Aorta (tissue), 5 donors: Measurements from ENCODE around the gene TXNIP. TPM values are rescaled to one million over a fixed set of nuclear protein-coding genes. Genes with fewer than 3 reads are reported as not detected.

Experiments
- ATAC-seq: fragments of 200-7000 bp; cut with Tn5 transposase; one replicate; pipeline ENCODE4 v1.9.1; 2022; ENCODE audit warnings: moderate library complexity; ENCODE audit not compliant: low FRiP score
- DNase-seq, 2 donors: peaks; one replicate each; pipeline ENCODE4 v3.0.0-alpha.2; 2020
- H3K27ac ChIP-seq, 2 donors: one replicate each; pipeline ENCODE4 v1.5.1; 2013; ENCODE audit warnings: low read length in 2 of 2, mild to moderate bottlenecking in 2 of 2, moderate library complexity in 2 of 2, control low read depth in 1 of 2, inconsistent platforms in 1 of 2, low read depth in 1 of 2
- H3K27me3 ChIP-seq, 2 donors: one replicate each; pipeline ENCODE4 v1.6.1; 2013; ENCODE audit warnings: control low read depth in 1 of 2, low read length in 1 of 2, mild to moderate bottlenecking in 1 of 2, moderate library complexity in 1 of 2; ENCODE audit not compliant: insufficient read depth in 2 of 2, control insufficient read depth in 1 of 2
- H3K36me3 ChIP-seq, 2 donors: one replicate each; pipeline ENCODE4 v1.6.1; 2013; ENCODE audit warnings: control low read depth in 1 of 2, low read length in 1 of 2, mild to moderate bottlenecking in 1 of 2; ENCODE audit not compliant: insufficient read depth in 2 of 2, control insufficient read depth in 1 of 2
- H3K4me1 ChIP-seq, 2 donors: one replicate each; pipeline ENCODE4 v1.6.1; 2013; ENCODE audit warnings: low read length in 2 of 2, control low read depth in 1 of 2, mild to moderate bottlenecking in 1 of 2, moderate library complexity in 1 of 2; ENCODE audit not compliant: insufficient read depth in 2 of 2, control insufficient read depth in 1 of 2
- H3K4me3 ChIP-seq, 2 donors: one replicate each; pipeline ENCODE4 v1.5.1; 2013; ENCODE audit warnings: low read length in 2 of 2, control low read depth in 1 of 2, mild to moderate bottlenecking in 1 of 2
- H3K9me3 ChIP-seq: one replicate; pipeline ENCODE4 v1.6.1; 2013; ENCODE audit warnings: mild to moderate bottlenecking, low read length; ENCODE audit not compliant: control insufficient read depth
- WGBS, 2 donors: extraction: QIAGEN DNeasy Blood & Tissue Kit; methylation state at CpG; one replicate each; pipeline ENCODE4 v1.1.7; 2013; 5-methylcytosine and 5-hydroxymethylcytosine counted together
- intact Hi-C, 2 donors: fragments of 100-400 bp; cut with DNase I; formaldehyde crosslinking; loops; one replicate each; pipeline versions ENCODE4 v1.14.2 to v1.15.0; 2022
- polyA plus RNA-seq, 2 donors: library from polyadenylated mRNA; stranded (reverse); fragments of 200-250 nt; gene quantifications; one replicate each; pipeline ENCODE4 v1.2.3, GENCODE V29; 2013
- total RNA-seq, 2 donors: library from RNA; stranded (reverse); fragmentation: NEBNext Ultra II Directional; extraction: Animal tissue kit (Norgen Biotek cat#: 25700); gene quantifications; one replicate each; pipeline ENCODE4 v1.2.1, GENCODE V29; 2021
- donor health status: healthy with polysubstance abuse.
- donor health status: Bipolar disorder and iron deficiency.
- donor health status: DM: no; HTN: no; CAD: no.
- donor health status: DM: no; HTN: no; CAD: no.
- donor health status: DM: yes; HTN: yes; CAD: no.

The TXNIP gene
- total and polyA plus RNA-seq, 4 donors, result 83.1 to 536 (median 261) TPM

- no peaks in the 10 kb centered on the region for H3K27me3 ChIP-seq
- H3K27ac ChIP-seq, result peak overlapping the region in 1 of 2 donors; percentile 32
- H3K9me3 ChIP-seq, result no peaks in the 10 kb centered on the region
- no peak overlapping the region for H3K4me3 ChIP-seq
- ATAC-seq, result no peak
- intact Hi-C loops, result no loop called here
- DNase-seq, result no peak
- peaks cover 8 to 20% of the 10 kb centered on the region in 2 donors for H3K4me1 ChIP-seq
- H3K36me3 ChIP-seq, result peaks cover 6 to 8% of the 10 kb centered on the region in 2 donors
- WGBS, 2 donors, result 79 to 80% methylated on average over 10 of the region's 10 CpGs
Measured at GRCh38 chr1:145991735-145992412, 4.5 kb downstream of the TXNIP start.

- Histone ChIP-seq H3K4me1 (peaks cover 8 to 20% of the 10 kb centered on the region in 2 donors), H3K27me3 (no peaks in the 10 kb centered on the region), H3K36me3 (peaks cover 6 to 8% of the 10 kb centered on the region in 2 donors), H3K9me3 (no peaks in the 10 kb centered on the region), H3K27ac (no peak overlapping the region), H3K4me3 (no peak overlapping the region)
- WGBS, 2 donors, result 92 to 94% methylated on average over 7 of the region's 7 CpGs
- no peak for ATAC-seq
- intact Hi-C loops, result no loop called here
- no peak for DNase-seq
Measured at GRCh38 chr1:145990249-145990855, 6.0 kb downstream of the TXNIP start.

- Histone ChIP-seq H3K27me3 (no peaks in the 10 kb centered on the region), H3K9me3 (no peaks in the 10 kb centered on the region), H3K4me3 (no peak overlapping the region), H3K27ac (no peak overlapping the region), H3K4me1 (peaks cover 0 to 14% of the 10 kb centered on the region in 2 donors), H3K36me3 (peaks cover 0 to 4% of the 10 kb centered on the region in 2 donors)
- DNase-seq (no peak), ATAC-seq (no peak)
- WGBS, 2 donors, result 76 to 84% methylated on average over 5 of the region's 5 CpGs
- intact Hi-C loops, result no loop called here
Measured at GRCh38 chr1:145988773-145989172, 7.6 kb downstream of the TXNIP start.

- DNase-seq (no peak), ATAC-seq (no peak)
- intact Hi-C loops, result no loop called here
- Histone ChIP-seq H3K4me3 (no peak overlapping the region), H3K27me3 (no peaks in the 10 kb centered on the region), H3K9me3 (no peaks in the 10 kb centered on the region), H3K27ac (no peak overlapping the region), H3K4me1 (peaks cover 0 to 6% of the 10 kb centered on the region in 2 donors), H3K36me3 (no peaks in the 10 kb centered on the region)
- WGBS, 2 donors, result 100% methylated on average over 1 of the region's 1 CpG
Measured at GRCh38 chr1:145987926-145988325, 8.5 kb downstream of the TXNIP start.

- ATAC-seq (no peak), DNase-seq (no peak)
- Histone ChIP-seq H3K4me3 (no peak overlapping the region), H3K9me3 (no peaks in the 10 kb centered on the region), H3K27me3 (no peaks in the 10 kb centered on the region), H3K36me3 (no peaks in the 10 kb centered on the region), H3K4me1 (peaks cover 0 to 3% of the 10 kb centered on the region in 2 donors), H3K27ac (no peak overlapping the region)
- WGBS, 2 donors, result 97 to 99% methylated on average over 6 of the region's 6 CpGs
- intact Hi-C loops, result no loop called here
Measured at GRCh38 chr1:145986551-145986950, 9.8 kb downstream of the TXNIP start.

- peak; percentile 12 for ATAC-seq
- no peak overlapping the region for H3K4me3 ChIP-seq
- H3K9me3 ChIP-seq, result no peaks in the 10 kb centered on the region
- peaks cover under 1 to 3% of the 10 kb centered on the region in 2 donors for H3K4me1 ChIP-seq
- intact Hi-C loops, result no loop called here
- peak in 1 of 2 donors; percentile 71 for DNase-seq
- no peaks in the 10 kb centered on the region for H3K27me3 ChIP-seq
- no peaks in the 10 kb centered on the region for H3K36me3 ChIP-seq
- 68 to 69% methylated on average over 15 of the region's 15 CpGs for WGBS, 2 donors
- H3K27ac ChIP-seq, result peak overlapping the region; percentile 42 to 65
Measured at GRCh38 chr1:145985502-145986439, 10.6 kb downstream of the TXNIP start.

- peak overlapping the region in 1 of 2 donors; percentile 82 for H3K27ac ChIP-seq
- DNase-seq (no peak), ATAC-seq (no peak)
- H3K4me1 ChIP-seq, result peaks cover 3 to 7% of the 10 kb centered on the region in 2 donors
- H3K9me3 ChIP-seq, result no peaks in the 10 kb centered on the region
- H3K27me3 ChIP-seq, result no peaks in the 10 kb centered on the region
- H3K4me3 ChIP-seq, result no peak overlapping the region
- no peaks in the 10 kb centered on the region for H3K36me3 ChIP-seq
- 70 to 82% methylated on average over 2 of the region's 2 CpGs for WGBS, 2 donors
- intact Hi-C loops, result no loop called here
Measured at GRCh38 chr1:145985129-145985501, 11.3 kb downstream of the TXNIP start.

- no peak for ATAC-seq
- no peak for DNase-seq
- intact Hi-C loops, result loop anchor here in 1 of 2 donors (2.0 kb wide), 1 partner anchor 13 kb away; the partner anchor contains the start of gene TXNIP
- no peak overlapping the region for H3K4me3 ChIP-seq
- no peaks in the 10 kb centered on the region for H3K27me3 ChIP-seq
- WGBS, 2 donors, result 91 to 95% methylated on average over 12 of the region's 12 CpGs
- H3K4me1 ChIP-seq, result peaks cover 6 to 7% of the 10 kb centered on the region in 2 donors
- no peaks in the 10 kb centered on the region for H3K36me3 ChIP-seq
- no peaks in the 10 kb centered on the region for H3K9me3 ChIP-seq
- H3K27ac ChIP-seq, result peak overlapping the region; percentile 18 to 46
Measured at GRCh38 chr1:145983960-145984830, 12.2 kb downstream of the TXNIP start.
